Astrocyte (in vitro differentiated cells and primary cell): ENCODE measurements around the gene ZDHHC14. TPM values are rescaled to one million over a fixed set of nuclear protein-coding genes. Genes with fewer than 3 reads are reported as not detected.

Source experiments
- DNase-seq: peaks from one replicate; pipeline ENCODE4 v3.0.0-alpha.2; 2010; ENCODE audit warnings: low read depth
- FAIRE-seq: peaks from 2 replicates; lab custom pipeline; 2011; peaks lifted over from hg19 to GRCh38; lab: Jason Lieb, UNC
- H2AFZ ChIP-seq: 2 replicates; pipeline ENCODE4 v1.6.0; 2012; ENCODE audit warnings: low read depth, low read length, inconsistent platforms
- H3K27ac ChIP-seq: 2 replicates; pipeline ENCODE4 v1.5.1; 2011; ENCODE audit warnings: low read depth, low read length, inconsistent platforms
- H3K27me3 ChIP-seq: 2 replicates; pipeline ENCODE4 v1.6.0; 2011; ENCODE audit warnings: low read length, inconsistent platforms; ENCODE audit not compliant: insufficient read depth
- H3K36me3 ChIP-seq: 2 replicates; pipeline ENCODE4 v1.5.1; 2011; ENCODE audit warnings: low read length, inconsistent platforms; ENCODE audit not compliant: insufficient read depth
- H3K4me1 ChIP-seq: 2 replicates; pipeline ENCODE4 v1.5.1; 2011; ENCODE audit warnings: low read length, inconsistent platforms; ENCODE audit not compliant: insufficient read depth
- H3K4me2 ChIP-seq: 2 replicates; pipeline ENCODE4 v1.6.0; 2012; ENCODE audit warnings: low read length, inconsistent platforms
- H3K4me3 ChIP-seq: 2 replicates; pipeline ENCODE4 v1.5.1; 2011; ENCODE audit warnings: low read depth, mild to moderate bottlenecking, low read length, inconsistent platforms; ENCODE audit not compliant: insufficient read depth
- H3K79me2 ChIP-seq: 2 replicates; pipeline ENCODE4 v1.6.0; 2012; ENCODE audit warnings: mild to moderate bottlenecking, low read length, inconsistent platforms; ENCODE audit not compliant: insufficient read depth
- H3K9ac ChIP-seq: 2 replicates; pipeline ENCODE4 v1.6.0; 2012; ENCODE audit warnings: mild to moderate bottlenecking, low read length, inconsistent platforms
- H3K9me3 ChIP-seq: 2 replicates; pipeline ENCODE4 v1.5.1; 2012; ENCODE audit warnings: low read depth, mild to moderate bottlenecking, low read length, inconsistent platforms; ENCODE audit not compliant: insufficient read depth
- H4K20me1 ChIP-seq: 2 replicates; pipeline ENCODE4 v1.6.0; 2012; ENCODE audit warnings: low read length, inconsistent platforms; ENCODE audit not compliant: insufficient read depth
- H3K27ac Mint-ChIP-seq: one replicate; pipeline ENCODE4 v1.8.0; 2021; ENCODE audit warnings: mild to moderate bottlenecking, mixed read lengths; ENCODE audit not compliant: unreplicated experiment
- H3K27me3 Mint-ChIP-seq: one replicate; pipeline ENCODE4 v1.8.0; 2021; ENCODE audit warnings: low read depth, mixed read lengths; ENCODE audit not compliant: unreplicated experiment
- H3K36me3 Mint-ChIP-seq: one replicate; pipeline ENCODE4 v1.8.0; 2021; ENCODE audit warnings: low read depth, mixed read lengths; ENCODE audit not compliant: unreplicated experiment
- H3K4me1 Mint-ChIP-seq: one replicate; pipeline ENCODE4 v1.8.0; 2021; ENCODE audit warnings: low read depth, mixed read lengths; ENCODE audit not compliant: unreplicated experiment
- H3K4me3 Mint-ChIP-seq: one replicate; pipeline ENCODE4 v1.8.0; 2021; ENCODE audit warnings: mild to moderate bottlenecking, moderate library complexity, mixed read lengths; ENCODE audit not compliant: unreplicated experiment
- H3K9me3 Mint-ChIP-seq: one replicate; pipeline ENCODE4 v1.8.0; 2021; ENCODE audit warnings: mild to moderate bottlenecking, mixed read lengths; ENCODE audit not compliant: unreplicated experiment
- EZH2 ChIP-seq: IDR thresholded peaks from 2 replicates; pipeline ENCODE4 v1.6.1; 2012; ENCODE audit warnings: mild to moderate bottlenecking, low read length, inconsistent platforms; ENCODE audit not compliant: insufficient read depth
- total RNA-seq: library from RNA; stranded (reverse); gene quantifications from 2 replicates; pipeline ENCODE4 v1.2.1, GENCODE V29; 2021
- TF ChIP-seq, protein P1 (sequence below): IDR thresholded peaks from 2 replicates; pipeline ENCODE4 v1.5.1; 2011; ENCODE audit warnings: low read depth, mild to moderate bottlenecking, inconsistent platforms, low read length, moderate library complexity; ENCODE audit not compliant: insufficient read depth

ZDHHC14 gene
- total RNA-seq, 1 donor from 2014 or later, result 7.2 TPM

- no peaks in the 10 kb centered on the region for H3K27me3 ChIP-seq
- no peak overlapping the region for H3K4me3 ChIP-seq
- H3K4me2 ChIP-seq, result no peak overlapping the region
- no peak for DNase-seq
- Mint-ChIP-seq H3K9me3 (peaks cover 31% of the 10 kb centered on the region), H3K36me3 (peaks cover 21% of the 10 kb centered on the region), H3K4me1 (no peaks in the 10 kb centered on the region), H3K27me3 (no peaks in the 10 kb centered on the region), H3K4me3 (no peak overlapping the region), H3K27ac (no peak overlapping the region)
- H4K20me1 ChIP-seq, result no peaks in the 10 kb centered on the region
- peaks cover 14% of the 10 kb centered on the region for H3K9me3 ChIP-seq
- H3K79me2 ChIP-seq, result no peaks in the 10 kb centered on the region
- H3K36me3 ChIP-seq, result no peaks in the 10 kb centered on the region
- FAIRE-seq, result no peak
- no peak overlapping the region for H3K9ac ChIP-seq
- TF ChIP-seq, protein P1, sequence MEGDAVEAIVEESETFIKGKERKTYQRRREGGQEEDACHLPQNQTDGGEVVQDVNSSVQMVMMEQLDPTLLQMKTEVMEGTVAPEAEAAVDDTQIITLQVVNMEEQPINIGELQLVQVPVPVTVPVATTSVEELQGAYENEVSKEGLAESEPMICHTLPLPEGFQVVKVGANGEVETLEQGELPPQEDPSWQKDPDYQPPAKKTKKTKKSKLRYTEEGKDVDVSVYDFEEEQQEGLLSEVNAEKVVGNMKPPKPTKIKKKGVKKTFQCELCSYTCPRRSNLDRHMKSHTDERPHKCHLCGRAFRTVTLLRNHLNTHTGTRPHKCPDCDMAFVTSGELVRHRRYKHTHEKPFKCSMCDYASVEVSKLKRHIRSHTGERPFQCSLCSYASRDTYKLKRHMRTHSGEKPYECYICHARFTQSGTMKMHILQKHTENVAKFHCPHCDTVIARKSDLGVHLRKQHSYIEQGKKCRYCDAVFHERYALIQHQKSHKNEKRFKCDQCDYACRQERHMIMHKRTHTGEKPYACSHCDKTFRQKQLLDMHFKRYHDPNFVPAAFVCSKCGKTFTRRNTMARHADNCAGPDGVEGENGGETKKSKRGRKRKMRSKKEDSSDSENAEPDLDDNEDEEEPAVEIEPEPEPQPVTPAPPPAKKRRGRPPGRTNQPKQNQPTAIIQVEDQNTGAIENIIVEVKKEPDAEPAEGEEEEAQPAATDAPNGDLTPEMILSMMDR, result no peak
- no peaks in the 10 kb centered on the region for H3K4me1 ChIP-seq
- H2AFZ ChIP-seq, result no peak overlapping the region
- H3K27ac ChIP-seq, result no peak overlapping the region
These were observed 125.0 kb downstream of the ZDHHC14 start for GRCh38 chr6:157505912-157506491.

GRCh38 chr6:157510323-157511188, 129.6 kb downstream of the ZDHHC14 start:
- no peak overlapping the region for H3K27ac ChIP-seq
- Mint-ChIP-seq H3K27ac (no peak overlapping the region), H3K4me1 (peaks cover 7% of the 10 kb centered on the region), H3K36me3 (peaks cover 10% of the 10 kb centered on the region), H3K9me3 (peaks cover 17% of the 10 kb centered on the region), H3K27me3 (no peaks in the 10 kb centered on the region), H3K4me3 (no peak overlapping the region)
- no peak overlapping the region for H3K9ac ChIP-seq
- no peak for DNase-seq
- peaks cover 8% of the 10 kb centered on the region for H3K4me1 ChIP-seq
- peaks cover 11% of the 10 kb centered on the region for H3K9me3 ChIP-seq
- no peaks in the 10 kb centered on the region for H4K20me1 ChIP-seq
- no peak overlapping the region for H2AFZ ChIP-seq
- no peaks in the 10 kb centered on the region for H3K36me3 ChIP-seq
- TF ChIP-seq, protein P1, result no peak
- TF ChIP-seq EZH2, result no peak
- no peak for FAIRE-seq
- no peak overlapping the region for H3K4me2 ChIP-seq
- H3K4me3 ChIP-seq, result no peak overlapping the region
- H3K79me2 ChIP-seq, result no peaks in the 10 kb centered on the region
- H3K27me3 ChIP-seq, result no peaks in the 10 kb centered on the region
